GM21528 (cell line): ENCODE measurements around the gene FABP3.
A peak's percentile ranks its signal among the peaks of the same experiment; 100 is the strongest.
"Not testable (repeated sequence)": the region's sequence is repeated elsewhere in the genome, so short reads cannot be mapped to it uniquely, and the experiment has no call there.

Experiments
- ATAC-seq: cut with Tn5 transposase; IDR thresholded peaks from one replicate; pipeline ENCODE4 v1.9.1; 2021; ENCODE audit warnings: mild to moderate bottlenecking, moderate library complexity; ENCODE audit not compliant: unreplicated experiment, low FRiP score

The FABP3 gene

DNA sequence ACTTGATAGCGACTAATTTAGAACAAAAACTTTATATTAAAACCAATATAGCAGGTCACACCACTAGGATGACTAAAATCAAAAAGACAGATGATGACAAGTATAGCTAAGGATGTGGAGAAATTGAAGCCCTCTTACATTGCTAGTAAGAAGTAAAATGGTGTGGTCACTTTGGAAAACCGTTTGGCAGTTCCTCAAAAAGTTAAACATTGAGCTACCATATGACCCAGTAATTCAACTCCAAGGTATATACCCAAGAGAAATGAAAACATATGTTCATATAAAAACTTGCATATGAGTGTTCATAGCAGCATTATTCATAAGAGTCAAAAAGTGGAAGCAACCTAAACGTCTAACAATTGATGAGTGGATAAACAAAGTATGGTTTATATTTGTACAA, 27.1 kb upstream of the FABP3 start:
- ATAC-seq: no peak

DNA sequence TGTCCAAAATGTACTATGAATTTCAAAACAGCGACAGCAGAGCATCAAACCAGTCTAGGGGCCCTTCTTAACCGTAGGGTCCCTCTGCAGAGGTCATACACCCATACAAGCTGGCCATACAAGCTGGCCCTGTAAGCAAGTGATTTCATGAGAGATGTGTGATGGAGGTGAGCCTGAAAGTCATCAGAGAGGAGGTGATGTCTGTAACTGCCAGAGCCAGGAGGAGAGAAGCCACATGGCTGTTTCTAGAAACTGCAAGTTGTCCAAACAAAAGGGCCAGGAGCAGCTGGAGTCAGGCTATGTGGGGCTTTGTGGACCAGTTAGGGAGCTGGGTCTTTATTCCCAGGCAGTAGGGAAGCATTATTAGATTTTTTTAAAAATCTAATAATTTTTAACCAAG, 25.4 kb upstream of the FABP3 start:
- no peak for ATAC-seq

DNA sequence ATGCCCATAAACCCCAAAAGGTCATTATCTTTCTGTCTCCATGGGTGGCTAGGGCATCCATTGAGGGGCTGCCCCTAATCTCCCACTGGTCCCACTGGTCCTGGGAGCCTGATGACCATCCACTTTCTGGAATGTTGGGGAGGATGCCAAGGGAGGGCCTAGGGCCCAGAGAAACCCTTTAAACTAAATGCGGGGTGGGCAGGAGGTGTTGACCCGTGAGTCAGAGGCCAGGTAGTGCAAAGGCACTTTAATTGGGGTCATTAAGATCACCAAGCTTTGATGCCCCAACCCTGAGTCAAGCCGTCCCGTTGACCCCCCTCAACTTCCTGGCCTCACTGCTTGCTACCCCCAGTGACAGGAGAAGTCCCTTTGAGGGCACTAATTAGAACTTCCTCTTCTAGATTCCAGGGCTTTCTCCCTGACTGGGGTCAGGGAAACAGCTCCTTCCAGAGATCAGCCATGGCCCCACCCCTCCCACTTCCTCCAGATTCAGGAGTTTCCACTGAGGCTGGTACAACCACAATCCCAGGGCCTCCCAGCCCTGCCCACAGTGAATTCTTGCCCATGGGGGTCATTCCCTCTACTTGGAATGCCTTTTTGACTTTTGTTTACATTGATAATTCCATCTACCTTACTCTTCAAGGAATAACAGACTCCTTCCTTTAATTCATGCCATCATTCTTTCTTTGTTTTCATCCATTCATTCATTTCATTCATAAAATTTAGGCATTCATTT, 24.7 kb upstream of the FABP3 start:
- no peak for ATAC-seq

DNA sequence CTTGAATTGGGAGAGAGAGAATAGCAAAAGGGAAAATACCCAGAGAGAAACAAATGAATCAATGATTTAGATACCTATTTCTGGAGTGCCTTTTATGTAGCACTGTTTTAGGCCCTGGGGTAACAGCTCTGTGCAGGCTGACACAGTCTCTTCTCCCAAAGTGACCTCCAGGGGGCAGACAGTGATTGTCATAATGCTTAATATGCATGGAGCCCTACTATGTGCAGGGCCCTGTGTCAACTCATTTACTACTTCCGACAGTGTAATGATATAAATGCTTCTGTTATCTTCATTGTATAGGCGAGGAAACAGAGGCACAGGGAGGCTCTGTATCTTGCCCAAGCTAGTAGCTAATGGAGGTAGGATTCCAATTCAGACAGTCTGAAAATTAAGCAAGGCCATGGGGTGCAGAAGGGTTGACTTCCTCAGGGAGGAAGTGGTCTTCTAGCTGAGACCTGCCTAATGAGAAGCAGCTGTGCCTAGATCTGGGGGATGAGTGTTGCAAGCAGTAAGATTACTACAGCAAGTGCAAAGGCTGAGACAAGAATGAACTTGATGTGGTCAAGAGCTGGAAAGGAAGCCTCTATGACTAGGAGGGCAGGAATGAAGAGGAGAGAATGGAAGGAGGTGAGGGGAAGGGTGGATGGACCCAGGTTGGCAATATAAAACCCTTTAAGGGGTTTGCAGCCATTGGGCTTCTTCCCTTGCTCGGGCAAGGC, 23.9 kb upstream of the FABP3 start:
- no peak for ATAC-seq

DNA sequence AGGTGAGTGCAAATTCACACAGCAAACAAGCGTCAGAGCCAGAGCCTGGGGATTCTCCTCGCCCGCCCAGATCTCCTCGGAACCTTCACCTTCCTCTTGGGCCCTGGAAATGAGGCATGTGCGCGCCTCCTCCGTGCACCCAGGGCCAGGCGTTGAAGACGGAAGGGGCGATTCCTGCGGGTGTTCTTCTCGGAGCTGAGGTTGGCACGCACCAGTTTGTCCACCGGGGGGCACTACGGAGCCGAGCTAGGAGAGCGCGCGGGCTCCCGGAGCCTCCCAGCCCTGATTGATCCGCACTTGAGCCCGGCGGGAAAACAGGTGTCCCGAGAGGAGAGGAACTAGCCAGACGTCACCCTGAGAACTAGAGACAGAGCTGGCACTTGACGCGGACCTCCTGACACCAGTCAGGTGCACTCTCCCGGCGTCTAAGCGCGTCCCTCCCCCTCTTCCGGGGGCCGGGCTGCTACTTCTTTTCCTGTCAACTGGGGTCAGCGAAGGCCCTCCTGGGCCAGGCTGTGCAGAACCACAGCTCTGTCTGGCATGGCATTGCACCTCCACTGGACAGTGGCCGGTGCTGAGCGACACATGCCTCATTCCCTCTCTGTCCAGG, 21.8 kb upstream of the FABP3 start:
- peak; percentile 76 for ATAC-seq

DNA sequence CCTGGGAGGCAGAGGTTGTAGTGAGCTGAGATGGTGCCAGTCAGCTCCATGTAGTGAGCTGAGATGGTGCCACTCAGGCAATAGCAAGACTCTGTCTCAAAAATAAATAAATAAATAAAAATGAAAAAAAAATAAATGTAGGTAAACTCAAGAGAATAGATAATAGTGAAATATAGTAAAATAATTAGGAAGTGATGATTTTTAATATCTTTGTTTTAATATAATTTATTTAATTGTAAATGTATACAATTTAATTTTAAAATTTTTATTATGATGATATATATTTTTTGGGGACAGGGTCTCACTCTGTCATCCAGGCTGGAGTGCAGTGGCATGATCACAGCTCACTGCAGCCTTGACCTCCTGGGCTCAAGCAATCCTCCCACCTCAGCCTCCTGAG, 20.6 kb upstream of the FABP3 start:
- ATAC-seq: no peak

DNA sequence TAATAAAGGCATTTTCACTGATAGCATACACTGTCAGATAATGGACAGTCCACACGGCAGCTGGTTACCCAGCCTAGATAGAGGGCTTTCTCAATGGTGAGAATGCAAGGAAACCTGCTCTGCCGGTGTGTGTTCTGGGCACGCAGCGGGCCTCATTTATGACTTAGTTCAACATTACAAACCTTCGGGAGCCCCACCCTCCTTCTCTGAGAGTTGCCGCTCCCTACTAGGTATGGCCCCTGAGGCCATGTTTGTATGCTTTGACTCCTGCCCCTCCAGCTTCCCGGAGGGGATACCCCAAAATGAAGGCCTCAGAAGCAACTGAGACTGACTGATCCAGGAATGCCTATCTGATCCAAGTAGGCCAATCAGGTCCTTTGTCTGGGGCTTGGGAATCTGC, 17.2 kb upstream of the FABP3 start:
- no peak for ATAC-seq

DNA sequence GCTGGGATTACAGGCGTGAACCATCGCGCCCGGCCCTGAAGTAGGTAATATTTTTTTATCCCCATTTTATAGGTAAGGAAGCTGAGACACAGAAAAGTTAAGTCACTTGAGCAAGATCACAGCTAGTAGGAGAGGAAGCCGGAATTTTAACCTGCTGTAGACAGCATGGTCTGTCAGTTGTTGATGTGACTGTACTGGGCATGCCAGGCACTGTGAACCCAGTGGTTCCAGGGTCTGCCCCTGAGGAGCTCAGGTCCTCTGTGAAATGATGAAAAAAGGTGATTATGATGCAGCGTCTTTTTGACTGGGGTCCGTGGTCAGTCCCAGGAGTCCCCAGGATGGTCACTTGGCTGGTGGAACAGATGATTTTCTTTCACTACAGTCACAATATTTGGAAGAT, 16.7 kb upstream of the FABP3 start:
- ATAC-seq: no peak

DNA sequence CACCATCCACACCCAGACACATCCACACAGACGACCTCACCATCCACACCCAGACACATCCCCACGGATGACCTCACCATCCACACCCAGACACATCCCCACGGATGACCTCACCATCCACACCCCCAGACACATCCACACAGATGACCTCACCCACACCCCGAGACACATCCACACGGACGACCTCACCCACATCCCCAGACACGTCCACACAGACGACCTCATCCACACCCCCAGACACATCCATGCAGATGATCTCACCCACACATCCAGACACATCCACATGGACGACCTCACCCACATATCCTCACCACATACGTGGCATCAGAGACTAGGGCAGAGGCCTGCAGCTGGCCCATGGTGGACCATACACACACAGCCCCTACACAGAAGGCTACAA, 14.7 kb upstream of the FABP3 start:
- ATAC-seq: no peak

DNA sequence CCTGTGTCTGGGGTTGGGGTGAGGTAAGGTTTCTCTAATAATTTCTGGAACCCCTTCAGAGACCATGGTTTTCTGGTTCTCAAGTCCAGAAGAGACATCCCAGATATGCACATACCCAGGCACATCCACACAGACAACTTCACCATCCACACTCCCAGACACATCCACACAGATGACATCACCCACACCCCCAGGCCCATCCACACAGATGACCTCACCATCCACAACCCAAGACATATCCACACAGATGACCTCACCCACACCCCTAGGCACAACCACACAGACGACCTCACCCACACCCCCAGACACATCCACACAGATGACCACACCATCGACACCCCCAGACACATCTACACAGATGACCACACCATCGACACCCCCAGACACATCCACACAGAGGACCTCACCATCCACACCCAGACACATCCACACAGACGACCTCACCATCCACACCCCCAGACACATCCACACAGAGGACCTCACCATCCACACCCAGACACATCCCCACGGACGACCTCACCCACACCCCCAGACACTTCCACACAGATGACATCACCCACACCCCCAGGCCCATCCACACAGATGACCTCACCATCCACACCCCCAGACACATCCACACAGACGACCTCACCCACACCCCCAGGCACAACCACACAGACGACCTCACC, 13.8 kb upstream of the FABP3 start:
- ATAC-seq: not testable (repeated sequence)

DNA sequence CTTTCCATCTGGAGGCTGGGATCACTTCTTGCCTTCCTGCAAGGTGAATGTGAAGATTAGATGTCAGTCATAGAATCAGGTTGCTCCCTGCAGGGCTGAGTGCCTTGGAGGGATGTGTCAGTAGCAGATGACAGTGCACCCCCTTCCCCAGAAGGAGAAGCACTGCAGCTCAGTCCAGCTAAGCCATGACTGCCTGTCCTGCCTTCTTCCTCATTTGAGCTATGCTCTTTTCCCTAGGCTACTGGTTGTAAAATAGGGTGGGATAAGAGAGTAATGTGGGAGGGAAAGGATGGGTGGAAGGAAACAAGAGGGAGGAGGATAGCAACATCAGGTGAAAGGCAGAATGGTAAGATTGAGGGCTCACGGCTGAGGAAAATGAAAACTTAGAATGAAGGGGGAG, 11.1 kb upstream of the FABP3 start:
- ATAC-seq: no peak

DNA sequence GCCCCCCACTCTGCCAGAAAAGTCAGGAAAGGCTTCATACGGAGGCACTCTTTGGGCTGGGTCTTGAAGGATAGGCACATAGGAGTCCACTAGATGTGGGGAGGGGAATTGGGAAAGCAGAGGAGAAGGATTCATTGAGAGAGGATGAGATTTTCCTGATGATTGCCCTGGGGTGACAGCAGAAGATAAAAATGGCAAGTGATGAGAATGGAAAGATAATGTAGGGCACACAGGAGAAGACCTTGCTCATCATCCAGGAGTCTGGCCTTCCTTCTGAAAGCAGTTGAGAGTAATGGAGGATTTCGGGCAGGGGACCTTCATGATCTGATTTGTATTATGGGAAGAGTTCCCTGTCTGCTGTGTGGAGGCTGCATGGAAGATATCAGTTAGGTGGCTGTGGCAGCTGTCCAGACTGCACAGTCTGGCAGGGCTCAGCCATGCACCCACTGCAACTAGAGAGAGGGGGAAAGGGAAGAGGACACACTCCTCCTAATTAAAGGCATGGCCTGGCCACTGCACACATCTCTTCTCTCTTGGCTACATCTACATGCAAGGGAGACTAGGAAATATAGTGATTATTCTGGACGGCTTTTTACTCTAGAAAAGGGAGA, 9.6 kb upstream of the FABP3 start:
- no peak for ATAC-seq

DNA sequence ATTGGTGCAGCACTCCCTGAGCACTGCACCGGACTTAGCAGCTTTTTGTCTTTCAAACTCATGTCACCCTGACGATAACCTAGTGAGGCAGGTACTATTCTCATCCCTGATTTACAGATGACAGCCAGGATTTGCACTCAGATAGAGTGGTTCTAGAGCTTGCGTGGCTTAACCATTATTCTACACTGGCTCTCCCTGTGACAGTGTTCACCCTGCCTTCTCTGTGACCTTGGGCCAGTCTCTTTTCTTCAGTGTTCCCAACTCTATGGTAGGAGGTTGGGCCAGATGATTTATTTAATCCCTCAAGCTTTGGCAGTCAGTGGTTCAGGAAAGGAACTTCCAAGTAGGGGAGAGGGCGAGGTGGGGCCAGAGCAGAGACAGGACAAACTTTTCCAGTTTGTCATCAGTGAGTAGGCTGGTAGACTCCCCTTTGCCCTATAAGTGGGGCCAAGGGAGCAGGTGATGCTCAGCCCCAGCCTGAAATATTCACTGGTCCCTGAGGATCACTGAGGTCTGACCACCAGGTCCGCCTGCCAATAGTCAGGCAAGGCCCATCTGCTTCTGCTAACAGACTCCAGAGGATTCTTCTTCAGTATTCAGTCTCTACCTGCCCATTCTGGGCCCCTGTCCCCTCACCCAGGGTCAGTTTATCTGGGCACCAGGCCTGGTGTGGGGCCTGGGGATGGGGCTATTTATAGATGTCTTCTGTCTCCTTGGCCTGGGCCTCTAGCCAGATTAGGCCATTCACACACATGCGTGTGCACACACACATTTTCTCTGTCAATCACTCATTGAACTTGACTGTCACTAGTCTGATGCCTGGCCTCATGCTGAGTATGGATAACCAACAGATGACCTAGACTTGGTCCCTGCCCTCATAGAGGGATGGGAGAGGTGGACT, 8.8 kb upstream of the FABP3 start:
- ATAC-seq: no peak

DNA sequence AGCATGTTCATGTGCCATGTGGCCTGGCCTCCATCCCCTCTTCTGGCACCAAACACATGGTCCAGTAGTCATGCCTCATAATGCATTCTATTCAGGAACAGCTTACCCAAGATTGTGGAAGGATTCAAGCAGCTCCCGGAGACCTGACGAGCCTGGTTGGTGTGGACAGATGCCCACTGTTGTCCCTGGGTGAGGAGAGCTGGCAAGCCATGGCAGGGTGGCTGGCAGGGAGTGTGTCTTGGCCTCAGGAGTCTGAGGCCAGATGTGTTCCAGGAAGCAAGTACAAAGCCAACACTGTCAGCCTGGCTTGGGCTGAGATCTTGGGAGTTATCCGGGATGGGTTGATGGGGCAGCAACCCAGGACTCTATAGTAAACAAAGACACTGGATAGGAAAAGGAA, 7.3 kb upstream of the FABP3 start:
- no peak for ATAC-seq

DNA sequence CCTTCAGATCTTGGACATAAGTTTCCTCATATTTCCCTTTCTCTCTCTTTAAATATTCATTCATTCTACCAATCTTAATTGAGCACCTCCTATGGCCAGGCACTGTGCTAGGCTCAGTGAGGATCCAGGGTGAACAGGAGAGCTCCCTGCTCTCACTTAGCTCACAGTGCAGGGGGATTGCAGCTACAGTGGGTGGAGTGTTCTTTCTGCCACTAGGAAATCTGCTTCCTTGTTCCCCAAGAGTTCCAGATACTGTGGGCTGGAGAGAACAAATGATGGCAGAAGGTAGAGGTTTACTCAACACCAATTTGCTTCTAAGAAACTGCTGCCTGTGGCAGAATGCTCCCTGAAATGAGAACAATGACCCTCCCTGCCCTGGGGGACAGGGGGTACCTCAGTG, 5.1 kb upstream of the FABP3 start:
- ATAC-seq: no peak

DNA sequence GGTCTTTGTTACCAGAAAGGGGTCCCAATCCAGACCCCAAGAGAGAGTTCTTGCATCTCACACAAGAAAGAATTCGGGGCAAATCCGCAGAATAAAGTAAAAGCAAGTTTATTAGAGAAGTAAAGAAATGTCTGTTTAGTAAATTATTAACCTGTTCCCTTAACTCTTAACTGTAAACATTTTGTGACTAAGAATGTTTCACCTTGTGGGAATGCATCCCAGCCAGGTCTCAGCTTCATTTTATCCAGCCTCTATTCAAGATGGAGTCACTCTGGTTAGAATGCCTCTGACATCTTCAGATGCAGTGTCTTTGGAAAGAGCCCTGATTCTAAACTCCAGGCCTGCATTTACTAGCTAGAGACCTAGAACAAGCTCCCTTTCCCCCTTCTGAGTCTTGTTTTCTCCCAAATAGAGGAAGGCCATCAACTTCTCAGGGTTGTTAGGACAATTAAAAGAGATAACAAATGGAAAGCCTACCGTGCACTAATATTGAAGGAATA, 4.5 kb upstream of the FABP3 start:
- ATAC-seq: no peak

DNA sequence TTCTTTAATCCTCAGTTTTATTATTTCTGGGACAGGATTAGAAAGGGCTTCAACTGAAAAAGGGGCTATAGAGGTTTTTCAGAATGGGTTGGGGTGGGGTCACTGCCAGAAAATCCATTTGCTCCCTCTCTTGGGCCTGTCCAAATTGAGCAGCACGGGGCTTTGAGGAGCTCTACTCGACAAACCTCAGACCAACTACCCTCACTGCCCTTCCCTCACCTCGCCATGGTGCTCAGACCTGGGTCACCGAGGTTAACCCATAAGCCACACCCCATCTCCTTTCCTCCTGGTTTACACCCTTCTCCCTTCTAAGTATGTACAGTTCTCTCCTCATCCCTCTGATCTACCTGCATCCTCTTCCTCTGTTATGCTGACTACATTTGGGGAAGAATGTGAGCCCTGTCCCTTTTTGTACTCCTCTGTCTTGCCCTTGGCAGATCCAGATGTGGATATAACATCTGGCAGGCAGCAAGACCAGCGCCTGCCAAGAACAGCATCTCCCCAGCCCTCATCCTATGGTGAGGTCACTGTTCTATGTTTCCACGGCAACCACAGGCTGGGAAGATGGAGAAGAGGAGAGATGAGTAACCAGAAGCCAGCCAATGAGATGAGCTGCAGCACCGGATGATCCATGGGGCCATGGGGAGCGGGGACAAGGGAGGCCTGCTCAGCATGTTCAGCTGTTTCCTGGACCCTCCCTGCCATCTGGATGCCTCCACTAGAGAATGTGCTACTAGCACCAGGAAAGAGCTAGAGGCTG, 3.7 kb upstream of the FABP3 start:
- no peak for ATAC-seq

DNA sequence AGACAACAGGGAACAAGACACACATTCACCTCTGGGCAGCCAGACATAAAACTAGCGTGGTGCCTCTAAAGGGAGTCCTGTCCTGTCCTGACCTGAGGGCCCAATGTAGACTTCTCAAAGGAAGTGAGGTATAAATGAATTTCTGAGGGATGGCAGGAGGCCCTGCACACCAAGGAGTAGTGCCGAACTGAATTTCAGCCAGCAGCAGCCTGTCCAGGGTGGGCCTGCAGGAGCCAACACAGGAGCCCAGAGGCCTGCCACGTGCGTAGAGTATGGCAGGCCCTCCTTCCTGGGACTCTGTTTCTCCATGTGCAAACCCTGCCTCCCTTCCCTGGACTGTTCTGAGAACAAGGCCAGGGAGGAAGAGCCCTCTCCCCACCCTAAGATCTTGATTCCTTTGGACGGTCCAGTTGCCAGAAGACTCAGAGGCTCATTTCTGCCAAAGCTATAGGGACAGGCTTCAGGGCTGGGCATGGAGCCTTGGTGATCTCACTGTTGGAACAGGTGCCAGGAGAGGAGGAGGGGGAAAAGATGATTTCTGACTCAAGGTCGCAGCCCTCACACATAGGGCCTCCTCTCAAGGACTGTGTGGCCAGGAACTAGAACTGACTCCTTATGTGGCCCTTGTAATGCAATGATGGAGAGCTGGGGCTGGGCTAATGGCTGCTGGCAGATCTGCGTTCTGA, 1.8 kb upstream of the FABP3 start:
- no peak for ATAC-seq
